HepG2 (cell line): ENCODE measurements around the gene IPO13. TPM values are rescaled to one million over a fixed set of nuclear protein-coding genes. Genes with fewer than 3 reads are reported as not detected.

ENCODE experiments used
- AFF4 ChIP-seq: sonication (generic); formaldehyde crosslinking; IDR thresholded peaks from 2 replicates; pipeline ENCODE4 v1.4.0; 2020; ENCODE audit warnings: missing genetic modification reagents
- BCL6 ChIP-seq: IDR thresholded peaks from 2 replicates; pipeline ENCODE4 v1.6.1; 2016; ENCODE audit warnings: missing genetic modification reagents, missing compliant biosample characterization
- CREM ChIP-seq, 2 experiments: sonication (generic) in 1 of 2; formaldehyde crosslinking in 1 of 2; IDR thresholded peaks; 2 replicates each; pipeline versions ENCODE4 v1.4.0 to v1.6.1; 2016 to 2020; ENCODE audit warnings: antibody characterized with exemption in 1 of 2, mild to moderate bottlenecking in 1 of 2, missing genetic modification reagents in 1 of 2
- DMTF1 ChIP-seq: sonication (generic); formaldehyde crosslinking; IDR thresholded peaks from 2 replicates; pipeline ENCODE4 v1.4.0; 2020; ENCODE audit warnings: mild to moderate bottlenecking, missing genetic modification reagents
- FOXA3 ChIP-seq: IDR thresholded peaks from 2 replicates; pipeline ENCODE4 v1.6.1; 2016; ENCODE audit warnings: missing genetic modification reagents, missing compliant biosample characterization
- HNF4G ChIP-seq, 2 experiments: sonication (generic) in 1 of 2; formaldehyde crosslinking in 1 of 2; IDR thresholded peaks; 2 replicates each; pipeline versions ENCODE4 v1.4.0 to v1.6.1; 2011 to 2020; ENCODE audit warnings: borderline replicate concordance in 2 of 2, low read depth in 2 of 2, mild to moderate bottlenecking in 2 of 2, low read length in 1 of 2, missing genetic modification reagents in 1 of 2, moderate library complexity in 1 of 2
- HNRNPL ChIP-seq: fragments of 200-400 bp; formaldehyde crosslinking; IDR thresholded peaks from 2 replicates; pipeline ENCODE4 v1.6.1; 2017; ENCODE audit warnings: mild to moderate bottlenecking, low read depth, low read length
- JDP2 ChIP-seq: sonication (generic); formaldehyde crosslinking; IDR thresholded peaks from 2 replicates; pipeline ENCODE4 v1.8.1; 2022; ENCODE audit warnings: missing genetic modification reagents, borderline replicate concordance
- NFYC ChIP-seq: IDR thresholded peaks from 2 replicates; pipeline ENCODE4 v1.6.1; 2016; ENCODE audit warnings: missing genetic modification reagents, missing compliant biosample characterization
- POLR2AphosphoS5 ChIP-seq: IDR thresholded peaks from 2 replicates; pipeline ENCODE4 v1.6.1; 2012; ENCODE audit warnings: low read depth, low read length
- STAT6 ChIP-seq: sonication (generic); formaldehyde crosslinking; IDR thresholded peaks from 2 replicates; pipeline ENCODE4 v1.4.0; 2020; ENCODE audit warnings: missing genetic modification reagents, mild to moderate bottlenecking, borderline replicate concordance
- TBL1XR1 ChIP-seq: fragments of 150-350 bp; IDR thresholded peaks from 2 replicates; pipeline ENCODE4 v1.6.1; 2014; ENCODE audit warnings: borderline replicate concordance, low read length; ENCODE audit not compliant: partially characterized antibody
- ZFX ChIP-seq: sonication (generic); formaldehyde crosslinking; IDR thresholded peaks from 2 replicates; pipeline ENCODE4 v1.4.0; 2020; ENCODE audit warnings: mild to moderate bottlenecking, low read depth, missing genetic modification reagents, moderate library complexity
- ZNF225 ChIP-seq: sonication (generic); formaldehyde crosslinking; IDR thresholded peaks from 2 replicates; pipeline ENCODE4 v1.4.0; 2020; ENCODE audit warnings: mild to moderate bottlenecking, missing genetic modification reagents
- ZNF383 ChIP-seq: sonication (generic); formaldehyde crosslinking; IDR thresholded peaks from 2 replicates; pipeline ENCODE4 v1.4.0; 2020; ENCODE audit warnings: missing genetic modification reagents, mild to moderate bottlenecking, borderline replicate concordance
- ZNF414 ChIP-seq: sonication (generic); formaldehyde crosslinking; IDR thresholded peaks from 2 replicates; pipeline ENCODE4 v1.5.0; 2020; ENCODE audit warnings: missing genetic modification reagents
- ZNF510 ChIP-seq: sonication (generic); formaldehyde crosslinking; IDR thresholded peaks from 2 replicates; pipeline ENCODE4 v1.4.0; 2020; ENCODE audit warnings: low read depth, mild to moderate bottlenecking, missing genetic modification reagents
- ZNF556 ChIP-seq: sonication (generic); formaldehyde crosslinking; IDR thresholded peaks from 2 replicates; pipeline ENCODE4 v1.4.0; 2020; ENCODE audit warnings: mild to moderate bottlenecking, missing genetic modification reagents, borderline replicate concordance
- ZNF782 ChIP-seq: sonication (generic); formaldehyde crosslinking; IDR thresholded peaks from 2 replicates; pipeline ENCODE4 v1.4.0; 2020; ENCODE audit warnings: missing genetic modification reagents, mild to moderate bottlenecking, borderline replicate concordance
- polyA plus RNA-seq, 8 experiments: library from polyadenylated mRNA; depleted of rRNA in 3 of 8; stranded (reverse) in 7 of 8; unstranded in 1 of 8; fragments of >200 nt; fragmentation: Illumina TruSeq in 4 of 8; extraction: Trizol in 4 of 8; gene quantifications; 2 replicates each; pipeline versions ENCODE4 v1.2.1 to v1.2.3, GENCODE V29; 2011 to 2016; ENCODE audit warnings: low read depth in 4 of 8, missing spikeins in 1 of 8, mixed read lengths in 1 of 8; ENCODE audit not compliant: insufficient read depth in 1 of 8
- total RNA-seq, 5 experiments: library from RNA; depleted of rRNA; stranded (reverse); fragments of >200 nt; fragmentation: Illumina TruSeq; extraction: Trizol; gene quantifications; 2 replicates each; pipeline ENCODE4 v1.2.3, GENCODE V29; 2016; ENCODE audit warnings: low read depth in 1 of 5

IPO13 gene
- total and polyA plus RNA-seq, 2 of the 13 experiments (the other 11 are each of a cell fraction or from before 2014, with no cell fraction given), result 12.9 to 15.6 TPM

GRCh38 chr1:43987159-43987902 is 40.6 kb downstream of the IPO13 start (continued):
- TF ChIP-seq CREM (IDR thresholded peaks at IDR 0.05) (0 out of 2 replicates have a peak, but pooled peaks have one; percentile 30), CREM (CRISPR knock-in tag; IDR thresholded peaks at IDR 0.05) (no peak), POLR2AphosphoS5 (peak; percentile 43), STAT6 (CRISPR knock-in tag) (peak; percentile 59; the same call in 1 of the 2 replicates), ZNF225 (CRISPR knock-in tag) (no peak), FOXA3 (peak; percentile 98), ZNF782 (CRISPR knock-in tag) (no peak), HNF4G (IDR thresholded peaks at IDR 0.05; ENCODE audit: borderline replicate concordance, low read depth, low read length) (no peak), HNF4G (CRISPR knock-in tag; IDR thresholded peaks at IDR 0.05; ENCODE audit: borderline replicate concordance, low read depth) (no peak), NFYC (CRISPR knock-in tag) (no peak), DMTF1 (CRISPR knock-in tag) (no peak), AFF4 (CRISPR knock-in tag) (no peak), ZNF510 (CRISPR knock-in tag) (no peak), TBL1XR1 (no peak), BCL6 (CRISPR knock-in tag) (no peak), ZFX (CRISPR knock-in tag) (peak; percentile 8; the same call in 1 of the 2 replicates), ZNF556 (CRISPR knock-in tag) (no peak), ZNF383 (CRISPR knock-in tag) (no peak), HNRNPL (no peak), ZNF414 (CRISPR knock-in tag) (peak; percentile 65; the same call in 1 of the 2 replicates), JDP2 (no peak)
